ENCODE results near the gene ZSWIM7.

Gene ZSWIM7

DNA sequence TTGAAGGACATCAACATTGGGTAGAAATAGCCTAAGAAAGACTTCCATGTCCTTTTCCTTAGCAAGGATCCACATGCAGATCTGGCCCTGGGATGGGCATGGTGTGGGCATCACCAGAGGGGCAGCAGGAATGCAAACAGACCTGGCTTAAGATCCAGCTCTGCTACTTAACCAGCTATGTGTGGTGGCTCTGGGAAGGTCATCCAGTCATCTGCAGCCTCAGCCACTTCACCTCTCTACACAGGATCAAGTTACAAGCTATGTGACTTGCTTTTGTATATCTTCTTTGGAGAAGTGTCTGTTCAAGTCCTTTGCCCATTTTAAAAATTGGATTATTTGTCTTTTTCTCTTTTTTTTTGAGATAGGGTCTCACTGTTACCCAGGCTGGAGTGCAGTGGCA, 68.1 kb downstream of the ZSWIM7 start:
- DNase-seq (ENCODE audit: low read depth in 3 of 3) = no peak

DNA sequence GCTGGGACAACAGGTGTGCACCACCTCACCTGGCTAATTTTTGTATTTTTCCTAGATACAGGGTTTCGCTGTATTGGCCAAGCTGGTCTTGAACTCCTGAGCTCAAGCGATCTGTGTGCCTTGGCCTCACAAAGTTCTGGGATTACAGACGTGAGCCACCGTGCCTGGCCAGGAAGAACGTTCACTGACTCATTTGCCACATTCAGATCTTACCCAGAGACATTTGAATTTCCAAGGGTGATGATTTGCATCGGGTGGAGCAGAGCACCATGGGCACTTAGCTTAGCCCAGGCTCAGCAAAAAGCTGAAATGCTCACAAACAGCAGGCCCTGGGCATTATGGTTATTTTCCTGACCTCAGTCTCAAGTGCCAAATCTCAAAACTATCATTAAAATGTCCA, 69.1 kb downstream of the ZSWIM7 start:
- DNase-seq (ENCODE audit: low read depth in 3 of 3) = no peak

DNA sequence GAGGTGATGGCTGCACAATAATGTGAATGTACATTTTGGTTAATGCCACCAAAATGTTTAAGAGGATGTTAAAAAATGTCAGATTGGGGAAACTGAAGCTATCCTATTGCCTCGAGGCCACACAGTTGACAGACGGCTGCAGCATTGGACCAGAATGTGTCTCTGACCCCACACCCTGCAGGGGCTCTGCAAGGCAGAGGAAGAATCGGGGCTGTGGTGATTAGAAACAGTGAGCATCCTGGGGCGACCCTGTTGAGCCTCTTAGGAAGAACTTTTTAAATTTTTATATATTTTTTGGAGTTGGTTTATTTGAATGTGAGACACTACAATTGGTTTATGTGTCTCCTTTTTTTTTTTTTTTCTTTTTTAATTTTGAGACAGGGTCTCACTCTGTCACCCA, 69.6 kb downstream of the ZSWIM7 start:
- DNase-seq (ENCODE audit: low read depth in 3 of 3) = no peak

DNA sequence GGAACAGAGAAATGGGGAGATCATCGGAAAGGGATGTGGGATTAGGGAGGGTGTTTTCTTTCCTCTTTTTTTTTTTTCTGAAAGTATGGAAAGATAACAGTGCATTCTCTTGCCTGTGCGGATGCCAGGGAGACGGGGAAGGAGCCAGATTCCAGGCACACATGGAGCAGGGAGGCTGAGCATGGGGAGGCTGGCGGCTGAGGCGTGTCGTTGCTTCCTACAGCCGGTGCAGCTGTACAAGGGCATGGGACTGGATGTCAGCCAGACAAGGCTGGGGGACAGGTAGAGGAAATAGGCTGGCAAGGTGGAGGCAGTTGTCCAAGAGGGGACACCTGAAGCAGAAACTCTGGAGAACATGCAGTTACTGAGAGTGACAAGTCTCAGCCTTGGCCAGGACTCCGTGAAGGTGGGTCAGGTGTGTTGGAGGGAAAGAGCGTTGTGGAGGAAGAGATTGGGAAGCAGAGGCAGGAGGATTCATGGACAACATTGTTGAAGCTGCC, 71.2 kb downstream of the ZSWIM7 start:
- no peak for DNase-seq (ENCODE audit: low read depth in 3 of 3)
